Naive thymus-derived CD4-positive, alpha-beta T cell (primary cell): ENCODE measurements around the gene CDCA5. TPM values are rescaled to one million over a fixed set of nuclear protein-coding genes. Genes with fewer than 3 reads are reported as not detected.

Experiments
- ATAC-seq: fragments of 150-1000 bp; cut with Tn5 transposase; 2 replicates; pipeline ENCODE4 v1.10.0; 2021; ENCODE audit warnings: mild to moderate bottlenecking, moderate library complexity
- CTCF ChIA-PET: fragments of 350-600 bp; sonication (Branson Sonifier 250); formaldehyde crosslinking; loops from one replicate; lab custom pipeline; 2021; ENCODE audit warnings: antibody characterized with exemption; lab: Charles Lee
- POLR2A ChIA-PET: fragments of 350-600 bp; sonication (Branson Sonifier 250); formaldehyde crosslinking; loops from one replicate; lab custom pipeline; 2021; ENCODE audit warnings: antibody characterized with exemption, inconsistent platforms; lab: Charles Lee
- DNase-seq, 9 donors: peaks; one replicate each; pipeline versions ENCODE4 v3.0.0 to v3.0.0-alpha.2; 2020 to 2022; ENCODE audit warnings: mixed read lengths in 1 of 9
- H3K27ac ChIP-seq: one replicate; pipeline ENCODE4 v1.7.0; 2013; ENCODE audit warnings: mild to moderate bottlenecking, low read depth, low read length, moderate library complexity
- H3K27me3 ChIP-seq, 2 donors: one replicate each; pipeline ENCODE4 v1.7.0; 2013; ENCODE audit warnings: low read length in 2 of 2, mild to moderate bottlenecking in 2 of 2, moderate library complexity in 2 of 2; ENCODE audit not compliant: control insufficient read depth in 2 of 2, insufficient read depth in 2 of 2
- H3K36me3 ChIP-seq, 3 experiments: 1 replicate in 2 of 3; 2 replicates in 1 of 3; pipeline ENCODE4 v1.7.0; 2013; ENCODE audit warnings: low read length in 3 of 3, mild to moderate bottlenecking in 3 of 3, moderate library complexity in 1 of 3; ENCODE audit not compliant: insufficient read depth in 3 of 3, control insufficient read depth in 2 of 3
- H3K4me1 ChIP-seq, 2 donors: one replicate each; pipeline ENCODE4 v1.7.0; 2013; ENCODE audit warnings: low read length in 2 of 2, mild to moderate bottlenecking in 2 of 2, moderate library complexity in 1 of 2; ENCODE audit not compliant: control insufficient read depth in 2 of 2, insufficient read depth in 2 of 2
- H3K4me3 ChIP-seq: 2 replicates; pipeline ENCODE4 v1.7.0; 2013; ENCODE audit warnings: mild to moderate bottlenecking, low read length
- H3K9me3 ChIP-seq, 3 experiments: 1 replicate in 2 of 3; 2 replicates in 1 of 3; pipeline ENCODE4 v1.7.0; 2013; ENCODE audit warnings: low read length in 3 of 3; ENCODE audit not compliant: control insufficient read depth in 2 of 3
- H3K27ac Mint-ChIP-seq, 9 donors: one replicate each; pipeline ENCODE4 v1.8.0; 2020 to 2022; ENCODE audit warnings: mixed read lengths in 9 of 9, mild to moderate bottlenecking in 8 of 9, moderate library complexity in 5 of 9, inconsistent platforms in 2 of 9
- H3K27me3 Mint-ChIP-seq, 5 donors: one replicate each; pipeline ENCODE4 v1.8.0; 2021 to 2022; ENCODE audit warnings: mixed read lengths in 5 of 5, mild to moderate bottlenecking in 1 of 5
- H3K36me3 Mint-ChIP-seq, 5 donors: one replicate each; pipeline ENCODE4 v1.8.0; 2020 to 2022; ENCODE audit warnings: mixed read lengths in 5 of 5, mild to moderate bottlenecking in 3 of 5, inconsistent platforms in 1 of 5
- H3K4me1 Mint-ChIP-seq, 7 donors: one replicate each; pipeline ENCODE4 v1.8.0; 2020 to 2022; ENCODE audit warnings: mixed read lengths in 7 of 7, mild to moderate bottlenecking in 3 of 7, inconsistent platforms in 1 of 7
- H3K4me3 Mint-ChIP-seq, 10 donors: one replicate each; pipeline ENCODE4 v1.8.0; 2020 to 2022; ENCODE audit warnings: mild to moderate bottlenecking in 10 of 10, mixed read lengths in 10 of 10, moderate library complexity in 6 of 10, inconsistent platforms in 2 of 10
- H3K9me3 Mint-ChIP-seq, 11 donors: one replicate each; pipeline ENCODE4 v1.8.0; 2020 to 2022; ENCODE audit warnings: mixed read lengths in 11 of 11, mild to moderate bottlenecking in 4 of 11, inconsistent platforms in 1 of 11, moderate library complexity in 1 of 11
- intact Hi-C, 2 donors: fragments of 100-400 bp; cut with micrococcal nuclease; formaldehyde crosslinking; loops; one replicate each; pipeline ENCODE4 v1.15.1; 2023
- polyA plus RNA-seq, 2 donors: library from polyadenylated mRNA; unstranded; fragments of 300-500 nt; fragmentation: Illumina TruSeq; gene quantifications; one replicate each; pipeline ENCODE4 v1.2.3, GENCODE V29; 2021
- total RNA-seq, 6 experiments: library from RNA in 5 of 6; stranded (reverse) in 5 of 6; gene quantifications; 1 replicate in 5 of 6; 2 replicates in 1 of 6; pipeline ENCODE4 v1.2.3 and lab custom pipeline; 2021 to 2026

CDCA5 gene
- total and polyA plus RNA-seq, 7 experiments from 2014 or later: 0.31 to 68.1 (median 0.73) TPM

GRCh38 chr11:65077451-65077850 lies 6.4 kb downstream of the CDCA5 start:
- H3K27me3 Mint-ChIP-seq: no peaks in the 10 kb centered on the region
- Histone ChIP-seq H3K4me1 (no peaks in the 10 kb centered on the region), H3K9me3 (no peaks in the 10 kb centered on the region), H3K27me3 (no peaks in the 10 kb centered on the region), H3K36me3 (no peaks in the 10 kb centered on the region), H3K4me3 (no peak overlapping the region), H3K27ac (no peak overlapping the region)
- H3K36me3 Mint-ChIP-seq: peaks cover 0 to 11% (median 0%) of the 10 kb centered on the region in 5 donors
- ATAC-seq (no peak), DNase-seq (no peak)
- peaks cover 0 to 2% (median 0%) of the 10 kb centered on the region in 11 donors for H3K9me3 Mint-ChIP-seq
- intact Hi-C loops: no loop called here
- CTCF ChIA-PET: interaction anchor here (1.3 to 1.4 kb wide), 2 partner anchors 14 to 62 kb away, joined by 3 to 5 read pairs; no protein-coding TSS in a partner anchor
- peaks cover 3 to 42% (median 7%) of the 10 kb centered on the region in 7 donors for H3K4me1 Mint-ChIP-seq
- no peak overlapping the region for H3K4me3 Mint-ChIP-seq
- H3K27ac Mint-ChIP-seq: peak overlapping the region in 4 of 9 donors; percentile 9 to 83 (median 48)
- POLR2A ChIA-PET: no interaction called here

GRCh38 chr11:65072631-65072966 lies 11.2 kb downstream of the CDCA5 start:
- H3K36me3 ChIP-seq: no peaks in the 10 kb centered on the region
- no peaks in the 10 kb centered on the region for H3K27me3 ChIP-seq
- DNase-seq (no peak), ATAC-seq (no peak)
- H3K9me3 Mint-ChIP-seq: no peaks in the 10 kb centered on the region
- no peak overlapping the region for H3K27ac ChIP-seq
- peak overlapping the region in 1 of 9 donors; percentile 32 for H3K27ac Mint-ChIP-seq
- peaks cover 0 to 10% (median 0%) of the 10 kb centered on the region in 7 donors for H3K4me1 Mint-ChIP-seq
- intact Hi-C loops: no loop called here
- H3K4me3 ChIP-seq: no peak overlapping the region
- H3K4me1 ChIP-seq: no peaks in the 10 kb centered on the region
- ChIA-PET POLR2A (no interaction called here), CTCF (no interaction called here)
- H3K4me3 Mint-ChIP-seq: no peak overlapping the region
- H3K9me3 ChIP-seq: no peaks in the 10 kb centered on the region
- H3K27me3 Mint-ChIP-seq: no peaks in the 10 kb centered on the region
- peaks cover 0 to 2% (median 0%) of the 10 kb centered on the region in 5 donors for H3K36me3 Mint-ChIP-seq

DNA sequence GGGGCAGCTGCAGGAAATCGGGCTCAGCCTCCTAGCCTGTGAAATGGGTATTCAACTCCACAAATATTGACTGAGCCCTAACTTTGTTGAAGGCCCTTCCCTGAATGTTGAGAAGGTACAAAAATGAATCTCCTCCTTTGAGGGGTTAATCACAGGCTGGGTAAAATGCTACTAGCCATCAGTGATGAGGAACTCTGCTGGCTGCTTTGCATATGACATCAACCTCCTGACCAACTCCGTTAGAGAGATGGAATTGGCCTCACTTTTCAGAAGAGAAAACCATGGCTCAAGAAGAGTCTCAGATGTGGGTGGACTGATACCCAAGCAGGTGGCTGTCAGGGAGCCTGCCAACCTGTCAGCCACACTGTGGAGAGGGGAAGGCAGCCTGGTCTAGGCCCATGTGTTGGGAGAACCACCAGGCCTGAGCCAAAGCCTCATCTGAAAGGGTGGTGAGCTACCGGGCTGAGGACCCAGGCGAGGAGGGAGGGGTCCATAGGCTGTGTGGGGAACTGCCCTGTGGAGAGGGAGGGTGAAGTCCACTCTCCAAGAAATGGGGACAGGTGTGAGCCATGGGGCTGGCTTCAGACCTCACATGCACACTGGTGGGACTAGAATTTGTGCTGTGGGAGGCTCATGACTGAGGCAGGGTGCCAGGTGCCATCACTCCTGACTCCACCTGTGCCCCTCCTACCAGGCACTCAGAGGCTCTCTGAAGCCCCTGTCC lies 11.8 kb downstream of the CDCA5 start:
- no peaks in the 10 kb centered on the region for H3K27me3 Mint-ChIP-seq
- H3K27ac ChIP-seq: no peak overlapping the region
- peaks cover 0 to 2% (median 0%) of the 10 kb centered on the region in 5 donors for H3K36me3 Mint-ChIP-seq
- no peaks in the 10 kb centered on the region for H3K36me3 ChIP-seq
- DNase-seq (no peak), ATAC-seq (no peak)
- H3K27me3 ChIP-seq: no peaks in the 10 kb centered on the region
- intact Hi-C loops: no loop called here
- H3K4me3 Mint-ChIP-seq: no peak overlapping the region
- H3K4me1 ChIP-seq: no peaks in the 10 kb centered on the region
- peaks cover 0 to 10% (median 0%) of the 10 kb centered on the region in 7 donors for H3K4me1 Mint-ChIP-seq
- no peaks in the 10 kb centered on the region for H3K9me3 ChIP-seq
- ChIA-PET CTCF (interaction anchor here (0.7 kb wide), 1 partner anchor 137 kb away, joined by 4 read pairs; no protein-coding TSS in a partner anchor), POLR2A (no interaction called here)
- H3K27ac Mint-ChIP-seq: peak overlapping the region in 1 of 9 donors; percentile 32
- H3K4me3 ChIP-seq: no peak overlapping the region
- no peaks in the 10 kb centered on the region for H3K9me3 Mint-ChIP-seq

DNA sequence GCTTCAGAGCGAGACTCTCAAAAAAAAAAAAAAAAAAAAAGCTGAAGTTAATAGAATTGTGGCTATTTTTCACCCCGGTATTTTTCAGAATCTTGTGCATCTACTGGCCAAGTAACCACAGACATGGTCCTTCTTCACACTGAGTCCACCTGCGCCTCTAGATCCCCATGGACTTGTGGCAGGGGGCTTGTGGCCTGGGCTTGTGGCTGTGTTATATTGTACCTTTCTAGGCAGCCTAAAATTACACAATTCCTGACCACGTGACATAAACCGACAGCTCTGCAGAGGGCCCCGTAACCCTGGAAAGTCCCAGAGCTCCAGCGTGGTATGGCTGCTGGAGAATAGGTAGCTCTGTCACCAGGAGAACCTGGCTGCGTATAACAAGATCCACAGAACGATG lies 14.6 kb downstream of the CDCA5 start:
- POLR2A ChIA-PET: no interaction called here
- no peaks in the 10 kb centered on the region for H3K36me3 Mint-ChIP-seq
- intact Hi-C loops: no loop called here
- no peak for DNase-seq
- Histone ChIP-seq H3K27me3 (no peaks in the 10 kb centered on the region), H3K27ac (no peak overlapping the region), H3K9me3 (no peaks in the 10 kb centered on the region), H3K4me1 (no peaks in the 10 kb centered on the region), H3K36me3 (no peaks in the 10 kb centered on the region), H3K4me3 (no peak overlapping the region)
- CTCF ChIA-PET: no interaction called here
- H3K4me3 Mint-ChIP-seq: no peak overlapping the region
- H3K4me1 Mint-ChIP-seq: peaks cover 0 to 3% (median 0%) of the 10 kb centered on the region in 7 donors
- H3K27ac Mint-ChIP-seq: no peak overlapping the region
- H3K27me3 Mint-ChIP-seq: no peaks in the 10 kb centered on the region
- no peaks in the 10 kb centered on the region for H3K9me3 Mint-ChIP-seq
- ATAC-seq: no peak

- CTCF ChIA-PET: no interaction called here
- Histone ChIP-seq H3K36me3 (no peaks in the 10 kb centered on the region), H3K4me3 (no peak overlapping the region), H3K4me1 (no peaks in the 10 kb centered on the region), H3K27me3 (no peaks in the 10 kb centered on the region), H3K27ac (no peak overlapping the region), H3K9me3 (no peaks in the 10 kb centered on the region)
- H3K9me3 Mint-ChIP-seq: no peaks in the 10 kb centered on the region
- peaks cover 0 to under 1% (median 0%) of the 10 kb centered on the region in 7 donors for H3K4me1 Mint-ChIP-seq
- no peak overlapping the region for H3K4me3 Mint-ChIP-seq
- ATAC-seq: no peak
- H3K27ac Mint-ChIP-seq: no peak overlapping the region
- H3K27me3 Mint-ChIP-seq: no peaks in the 10 kb centered on the region
- DNase-seq: peak in 1 of 9 donors; percentile 3
- POLR2A ChIA-PET: no interaction called here
- H3K36me3 Mint-ChIP-seq: no peaks in the 10 kb centered on the region
- intact Hi-C loops: no loop called here
These were observed 16.4 kb downstream of the CDCA5 start for GRCh38 chr11:65067446-65067845.

DNA sequence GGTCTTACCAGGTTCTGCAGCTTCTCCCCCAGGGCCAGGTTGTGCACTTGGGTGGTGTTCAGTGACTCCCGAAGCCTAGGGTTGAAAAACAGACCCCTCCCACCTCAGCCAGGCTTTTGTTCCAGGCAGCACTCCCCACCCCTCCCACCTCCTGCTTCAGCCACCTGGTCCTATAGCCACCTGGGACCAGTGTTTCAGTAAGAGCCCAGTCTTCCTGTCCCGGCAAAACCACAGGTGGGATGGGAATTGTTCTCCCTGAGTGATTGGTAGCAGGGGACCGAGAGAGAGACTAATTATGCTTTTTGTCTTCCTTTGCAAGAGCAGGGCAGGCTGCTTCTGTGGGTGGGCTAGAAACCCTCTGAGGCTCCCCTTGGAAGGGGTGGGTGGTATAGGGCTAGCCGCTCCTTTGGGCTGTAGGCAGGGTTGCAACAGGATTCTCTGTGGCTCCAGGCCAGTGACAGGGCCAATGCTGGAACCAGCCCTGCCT lies 17.0 kb downstream of the CDCA5 start:
- no peaks in the 10 kb centered on the region for H3K27me3 Mint-ChIP-seq
- H3K36me3 Mint-ChIP-seq: no peaks in the 10 kb centered on the region
- CTCF ChIA-PET: no interaction called here
- Histone ChIP-seq H3K9me3 (no peaks in the 10 kb centered on the region), H3K27me3 (no peaks in the 10 kb centered on the region), H3K36me3 (no peaks in the 10 kb centered on the region), H3K4me1 (no peaks in the 10 kb centered on the region), H3K4me3 (no peak overlapping the region), H3K27ac (no peak overlapping the region)
- POLR2A ChIA-PET: no interaction called here
- no peak overlapping the region for H3K4me3 Mint-ChIP-seq
- H3K9me3 Mint-ChIP-seq: no peaks in the 10 kb centered on the region
- ATAC-seq: no peak
- peaks cover 0 to 4% (median 0%) of the 10 kb centered on the region in 7 donors for H3K4me1 Mint-ChIP-seq
- intact Hi-C loops: no loop called here
- no peak overlapping the region for H3K27ac Mint-ChIP-seq
- peak in 1 of 9 donors; percentile 3 for DNase-seq

- no peaks in the 10 kb centered on the region for H3K27me3 ChIP-seq
- no peaks in the 10 kb centered on the region for H3K9me3 Mint-ChIP-seq
- no peak overlapping the region for H3K27ac Mint-ChIP-seq
- ChIA-PET CTCF (no interaction called here), POLR2A (no interaction called here)
- DNase-seq (no peak), ATAC-seq (no peak)
- no peaks in the 10 kb centered on the region for H3K9me3 ChIP-seq
- no peaks in the 10 kb centered on the region for H3K36me3 ChIP-seq
- no peak overlapping the region for H3K27ac ChIP-seq
- no peaks in the 10 kb centered on the region for H3K27me3 Mint-ChIP-seq
- H3K4me1 Mint-ChIP-seq: peaks cover 0 to 4% (median 0%) of the 10 kb centered on the region in 7 donors
- intact Hi-C loops: no loop called here
- no peaks in the 10 kb centered on the region for H3K4me1 ChIP-seq
- no peaks in the 10 kb centered on the region for H3K36me3 Mint-ChIP-seq
- H3K4me3 ChIP-seq: no peak overlapping the region
- H3K4me3 Mint-ChIP-seq: no peak overlapping the region
These were observed 17.5 kb downstream of the CDCA5 start for GRCh38 chr11:65066315-65066714.
